ENCODE measurements around the gene TJAP1.

Gene TJAP1

DNA sequence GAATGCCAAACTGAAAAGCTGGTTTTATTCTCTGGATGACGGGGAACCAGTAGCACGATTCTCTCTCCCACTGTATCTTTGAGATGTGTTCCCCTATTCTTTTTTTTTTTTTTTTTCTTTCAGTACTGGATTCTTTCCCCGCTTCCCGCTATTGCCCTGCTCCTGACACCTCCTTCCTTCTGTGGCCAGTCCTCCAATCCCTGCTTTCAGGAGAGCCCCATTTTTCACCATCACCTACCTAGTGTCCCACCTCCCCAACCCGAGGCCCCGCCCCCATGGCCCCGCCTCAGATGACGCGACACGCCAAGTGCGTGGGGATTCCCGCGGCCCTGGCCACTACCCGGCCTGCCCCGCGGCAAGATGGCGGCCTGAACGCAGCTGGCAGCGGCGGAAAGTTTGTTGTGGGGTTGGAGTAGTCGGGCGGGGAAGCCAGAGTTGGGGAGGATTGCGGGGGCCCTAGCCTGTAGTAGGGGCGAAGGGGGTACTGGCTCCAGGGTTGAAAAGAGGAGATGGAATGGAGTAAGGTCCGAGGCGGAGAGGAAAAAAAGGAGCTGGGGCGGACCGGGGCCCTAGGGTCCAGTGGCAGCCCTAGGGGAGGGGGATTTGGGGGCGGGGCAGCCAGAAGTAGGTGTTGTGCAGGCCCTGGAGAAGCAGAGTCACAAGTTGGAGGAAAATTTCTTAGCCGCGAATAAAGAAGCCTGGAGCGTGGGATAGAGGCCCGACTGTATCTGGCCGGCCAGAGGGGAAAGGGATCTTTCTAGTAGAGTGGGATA, at the start of gene TJAP1:
TSS of gene TJAP1 (plus strand) at position 336 of the 773 bp plus-strand sequence. CDS start 21,432 bp downstream, outside the sequence.
- DNase-seq: peak; percentile 79 to 85

DNA sequence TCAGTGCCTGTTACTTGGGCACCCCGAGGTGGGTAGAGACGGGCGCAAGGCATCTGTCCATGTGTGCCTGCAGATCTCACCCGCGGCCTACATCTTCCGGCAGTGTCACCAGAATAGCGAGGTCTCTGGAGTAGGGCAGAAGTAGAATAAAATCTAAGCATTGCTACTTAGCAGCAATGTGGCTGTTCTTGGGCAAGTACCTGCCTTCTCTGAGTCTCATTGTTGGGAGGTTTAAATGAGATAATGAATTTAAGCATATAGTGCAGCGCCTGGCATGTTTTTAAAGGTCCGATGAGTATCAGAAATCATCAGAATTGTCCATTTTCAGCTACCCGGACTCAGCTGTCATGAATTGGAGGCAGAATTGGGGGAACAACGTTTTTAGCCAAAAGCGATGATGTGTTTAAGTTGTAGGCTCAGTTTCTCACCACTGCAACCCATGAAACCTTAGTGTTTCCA, 49.2 kb upstream of the TJAP1 start:
- DNase-seq: no peak

- DNase-seq: no peak
Observed at GRCh38 chr6:43428874-43429273, 48.5 kb upstream of the TJAP1 start.

DNA sequence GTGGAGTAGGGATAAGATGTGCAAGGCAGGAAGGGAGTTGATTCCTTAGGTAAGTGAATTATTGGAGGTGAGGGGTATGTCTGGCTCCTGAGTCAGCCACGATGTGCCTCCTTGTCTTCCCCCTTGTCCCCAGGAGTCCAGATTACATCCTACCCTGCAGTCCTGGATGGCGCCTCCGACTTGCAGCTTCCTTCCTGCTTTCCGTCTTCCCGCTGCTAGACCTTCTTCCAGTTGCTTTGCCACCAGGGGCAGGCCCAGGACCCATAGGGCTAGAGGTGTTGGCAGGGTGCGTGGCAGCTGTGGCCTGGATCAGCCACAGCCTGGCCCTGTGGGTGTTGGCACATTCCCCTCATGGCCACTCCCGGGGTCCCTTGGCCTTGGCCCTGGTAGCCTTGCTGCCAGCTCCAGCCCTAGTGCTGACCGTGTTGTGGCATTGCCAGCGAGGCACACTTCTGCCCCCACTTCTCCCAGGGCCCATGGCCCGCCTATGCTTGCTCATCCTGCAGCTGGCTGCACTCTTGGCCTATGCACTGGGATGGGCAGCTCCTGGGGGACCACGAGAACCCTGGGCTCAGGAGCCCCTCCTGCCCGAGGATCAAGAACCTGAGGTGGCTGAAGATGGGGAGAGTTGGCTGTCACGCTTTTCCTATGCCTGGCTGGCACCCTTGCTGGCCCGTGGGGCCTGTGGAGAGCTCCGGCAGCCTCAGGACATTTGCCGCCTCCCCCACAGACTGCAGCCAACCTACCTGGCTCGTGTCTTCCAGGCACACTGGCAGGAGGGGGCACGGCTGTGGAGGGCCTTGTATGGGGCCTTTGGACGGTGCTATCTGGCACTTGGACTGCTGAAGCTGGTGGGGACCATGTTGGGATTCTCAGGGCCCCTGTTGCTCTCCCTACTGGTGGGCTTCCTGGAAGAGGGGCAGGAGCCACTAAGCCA, 45.1 kb upstream of the TJAP1 start:
- no peak for DNase-seq

DNA sequence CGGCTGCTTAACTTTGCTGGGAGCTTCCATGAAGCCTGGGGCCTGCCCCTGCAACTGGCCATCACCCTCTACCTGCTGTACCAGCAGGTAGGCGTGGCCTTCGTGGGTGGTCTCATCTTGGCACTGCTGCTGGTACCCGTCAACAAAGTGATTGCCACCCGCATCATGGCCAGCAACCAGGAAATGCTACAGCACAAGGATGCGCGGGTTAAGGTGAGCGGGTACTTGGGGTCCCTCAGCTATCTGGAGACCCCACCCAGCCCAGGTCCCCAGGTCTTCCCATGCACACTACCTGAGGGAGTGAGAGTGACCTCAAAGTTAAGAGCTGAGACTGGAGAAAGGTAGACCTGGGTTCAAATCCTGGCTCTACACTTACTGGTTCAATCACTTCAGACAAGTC, 44.2 kb upstream of the TJAP1 start:
- no peak for DNase-seq

DNA sequence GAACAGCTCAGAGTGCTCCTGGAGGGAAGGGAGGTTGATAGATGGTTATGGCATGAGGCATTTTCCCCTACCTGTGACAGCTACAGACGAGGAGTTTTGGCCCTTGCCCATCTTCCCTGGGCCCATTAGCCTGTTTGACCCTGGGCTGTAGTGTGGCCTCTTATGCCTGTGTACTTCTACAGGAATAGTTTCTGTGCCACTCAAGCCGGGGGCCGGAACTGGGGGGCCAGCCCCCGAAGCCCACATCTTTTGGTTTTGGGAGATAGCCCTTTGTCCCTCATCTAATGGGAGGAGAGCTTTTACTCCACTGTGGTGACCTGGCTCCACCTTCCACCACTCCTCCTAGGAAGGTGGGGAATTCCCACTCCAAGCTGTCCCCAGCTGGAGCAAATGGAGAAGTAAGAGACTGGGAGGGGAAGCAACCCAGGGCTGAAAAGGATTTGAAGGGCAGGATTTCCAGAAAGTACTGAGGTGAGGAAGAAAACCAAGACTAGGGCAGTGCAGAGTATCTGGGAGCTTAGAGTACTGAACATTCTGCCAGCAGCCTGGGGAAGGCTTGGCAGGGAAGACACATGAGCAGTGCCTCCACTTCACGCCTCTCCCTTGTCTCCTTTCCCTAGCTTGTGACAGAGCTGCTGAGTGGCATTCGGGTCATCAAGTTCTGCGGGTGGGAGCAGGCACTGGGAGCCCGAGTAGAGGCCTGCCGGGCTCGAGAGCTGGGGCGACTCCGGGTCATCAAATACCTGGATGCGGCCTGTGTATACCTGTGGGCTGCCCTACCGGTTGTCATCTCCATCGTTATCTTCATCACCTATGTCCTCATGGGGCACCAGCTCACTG, 43.1 kb upstream of the TJAP1 start:
- no peak for DNase-seq

DNA sequence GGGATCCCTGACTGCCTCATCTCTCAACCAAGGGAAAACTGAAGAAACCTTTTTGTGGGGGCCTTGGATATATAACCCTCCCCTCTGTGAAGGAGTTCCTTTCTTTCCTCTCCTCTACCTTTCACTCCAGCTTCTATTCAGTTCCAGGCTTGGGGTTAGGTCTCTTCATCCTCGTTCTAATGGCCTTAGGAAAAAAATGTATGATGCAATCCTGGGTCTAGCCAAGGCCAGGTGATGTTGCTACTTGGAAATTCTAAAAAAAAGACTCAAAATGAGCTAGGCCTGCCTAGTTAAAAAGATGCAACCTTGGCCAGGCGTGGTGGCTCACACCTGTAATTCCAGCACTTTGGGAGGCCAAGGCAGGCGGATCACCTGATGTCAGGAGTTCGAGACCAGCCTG, 42.4 kb upstream of the TJAP1 start:
- no peak for DNase-seq

DNA sequence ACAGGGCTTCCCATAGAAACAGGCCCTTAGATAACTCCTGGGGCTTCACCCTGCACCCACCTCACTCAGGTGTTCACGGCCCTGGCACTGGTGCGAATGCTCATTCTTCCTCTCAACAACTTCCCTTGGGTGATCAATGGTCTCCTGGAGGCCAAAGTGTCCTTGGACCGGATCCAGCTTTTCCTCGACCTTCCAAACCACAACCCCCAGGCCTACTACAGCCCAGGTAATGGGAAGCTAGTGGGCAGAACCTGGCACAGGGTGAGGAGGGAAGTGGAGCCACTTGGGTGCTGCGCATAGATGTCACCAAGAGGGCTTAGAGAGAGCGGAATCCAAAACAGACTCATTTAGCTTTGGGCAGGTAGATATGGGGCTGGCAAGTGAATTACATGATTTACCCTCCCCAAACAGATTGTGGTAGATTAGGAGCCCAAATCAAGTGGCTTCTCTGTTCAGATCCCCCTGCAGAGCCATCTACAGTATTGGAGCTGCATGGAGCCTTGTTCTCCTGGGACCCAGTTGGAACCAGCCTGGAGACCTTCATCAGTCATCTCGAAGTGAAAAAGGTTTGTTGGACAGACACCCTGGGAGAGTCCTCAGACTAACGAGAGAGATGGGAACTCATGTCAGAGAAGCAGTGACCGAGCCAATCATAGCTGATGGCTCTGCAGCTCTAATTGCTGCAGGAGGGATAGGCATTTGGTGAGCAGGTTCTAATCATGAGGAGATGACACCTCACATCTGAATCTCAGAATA, 41.5 kb upstream of the TJAP1 start:
- DNase-seq: no peak

DNA sequence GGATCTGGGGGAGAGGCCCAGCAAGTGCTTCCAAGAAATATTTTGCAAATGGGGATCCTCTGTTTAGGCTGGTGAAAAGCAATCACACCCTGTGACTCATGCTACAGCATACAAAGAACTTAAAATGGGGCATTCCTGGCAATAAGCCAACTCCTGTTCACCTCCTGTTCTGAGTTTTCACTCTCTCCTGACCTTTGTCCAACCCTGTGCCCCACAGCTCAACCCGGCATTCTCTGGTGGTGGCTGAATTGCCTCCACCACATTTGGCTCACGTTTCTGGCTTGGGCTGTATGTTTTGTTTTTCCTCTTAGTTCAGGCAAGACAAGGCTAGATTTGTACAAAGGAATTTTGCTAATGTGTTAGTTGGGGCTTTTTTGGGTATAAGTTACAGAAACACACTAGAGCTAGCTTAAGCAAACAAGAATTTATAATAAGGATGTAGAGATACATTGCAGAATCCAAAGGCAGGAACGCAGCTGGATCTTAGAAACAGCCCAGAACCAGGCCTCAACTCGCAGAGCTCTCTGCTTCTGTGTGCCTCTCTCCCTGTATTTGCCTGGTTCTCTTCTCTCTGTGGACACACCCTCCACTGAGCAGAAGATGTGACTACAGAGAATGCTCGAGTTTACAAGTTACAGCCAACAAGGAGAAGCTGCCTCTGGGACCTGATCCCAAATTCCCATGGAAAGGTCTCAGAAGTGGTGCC, 40.6 kb upstream of the TJAP1 start:
- DNase-seq: no peak

DNA sequence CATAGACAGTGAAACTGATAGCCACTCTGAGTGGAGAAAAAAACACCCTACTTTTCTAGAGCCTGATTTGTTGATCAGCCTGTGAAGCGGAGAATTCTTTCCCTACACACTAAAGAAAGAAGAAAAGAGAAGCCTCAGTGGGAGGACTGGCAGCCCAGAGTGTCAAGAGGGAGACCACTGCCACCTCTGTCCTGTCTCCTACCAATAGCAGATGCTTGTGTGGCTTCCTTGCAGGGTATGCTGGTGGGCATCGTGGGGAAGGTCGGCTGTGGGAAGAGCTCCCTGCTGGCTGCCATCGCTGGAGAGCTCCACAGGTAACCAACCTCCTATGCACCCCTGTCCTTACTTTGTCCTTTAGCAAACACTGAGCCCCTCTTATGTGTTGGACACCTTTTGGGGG, 39.7 kb upstream of the TJAP1 start:
- DNase-seq: no peak

DNA sequence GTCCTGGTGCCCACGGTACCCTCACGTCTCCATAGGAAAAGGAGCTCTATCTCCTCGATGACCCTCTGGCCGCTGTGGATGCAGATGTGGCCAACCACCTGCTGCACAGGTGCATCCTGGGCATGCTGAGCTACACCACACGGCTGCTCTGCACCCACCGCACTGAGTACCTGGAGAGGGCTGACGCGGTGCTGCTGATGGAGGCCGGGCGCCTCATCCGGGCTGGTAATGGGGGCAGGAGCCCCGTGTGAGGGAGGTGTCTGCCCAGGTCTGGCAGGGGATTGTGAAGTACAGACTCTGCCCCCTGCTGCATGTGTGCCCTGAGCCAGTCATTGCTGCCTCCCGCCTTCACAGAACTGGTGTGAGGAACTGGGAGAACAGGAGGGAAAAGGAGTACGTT, 34.4 kb upstream of the TJAP1 start:
- no peak for DNase-seq

DNA sequence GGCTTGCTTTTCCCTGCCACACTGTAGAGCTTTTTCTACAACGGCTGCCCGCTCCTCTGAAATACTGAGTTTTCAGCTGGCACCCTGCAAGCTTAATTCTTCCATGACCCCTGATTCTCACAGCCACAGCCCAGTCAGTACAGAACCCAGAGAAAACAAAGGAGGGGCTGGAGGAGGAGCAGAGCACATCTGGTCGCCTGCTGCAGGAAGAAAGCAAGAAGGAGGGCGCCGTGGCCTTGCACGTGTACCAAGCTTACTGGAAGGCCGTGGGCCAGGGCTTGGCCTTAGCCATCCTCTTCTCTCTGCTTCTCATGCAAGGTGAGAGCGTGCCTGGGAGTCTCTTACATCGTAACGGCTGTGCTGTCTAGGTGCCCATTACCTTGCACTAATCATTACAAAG, 33.3 kb upstream of the TJAP1 start:
- no peak for DNase-seq

GRCh38 chr6:43444582-43444981, 32.8 kb upstream of the TJAP1 start:
- DNase-seq: no peak

GRCh38 chr6:43445576-43445975, 31.8 kb upstream of the TJAP1 start:
- no peak for DNase-seq

DNA sequence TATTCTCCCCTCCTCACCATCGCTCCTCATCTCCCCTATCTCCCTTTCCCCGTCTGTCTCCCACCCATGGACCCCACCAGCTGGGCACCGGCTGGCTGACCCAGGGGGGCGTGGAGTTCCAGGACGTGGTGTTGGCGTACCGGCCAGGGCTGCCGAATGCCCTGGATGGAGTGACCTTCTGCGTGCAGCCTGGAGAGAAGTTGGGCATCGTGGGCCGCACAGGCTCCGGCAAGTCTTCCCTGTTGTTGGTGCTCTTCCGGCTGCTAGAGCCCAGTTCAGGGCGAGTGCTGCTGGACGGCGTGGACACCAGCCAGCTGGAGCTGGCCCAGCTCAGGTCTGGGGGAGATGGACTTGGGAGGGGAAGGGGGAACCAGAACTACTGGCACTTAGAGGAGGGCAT, 29.8 kb upstream of the TJAP1 start:
- no peak for DNase-seq

DNA sequence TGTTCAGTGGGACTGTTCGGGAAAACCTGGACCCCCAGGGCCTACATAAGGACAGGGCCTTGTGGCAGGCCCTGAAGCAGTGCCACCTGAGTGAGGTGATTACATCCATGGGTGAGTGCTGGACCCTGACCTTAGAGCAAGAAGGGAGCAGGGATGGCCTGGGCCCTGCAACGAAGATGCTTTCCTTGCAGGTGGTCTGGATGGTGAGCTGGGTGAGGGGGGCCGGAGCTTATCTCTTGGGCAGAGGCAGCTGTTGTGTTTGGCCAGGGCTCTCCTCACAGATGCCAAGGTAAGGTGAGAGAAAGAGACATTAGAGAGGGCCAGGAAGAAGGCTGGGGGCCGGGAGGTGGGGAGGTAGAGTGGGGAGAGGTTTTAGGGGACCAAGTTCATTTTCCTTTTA, 28.5 kb upstream of the TJAP1 start:
- DNase-seq: no peak

GRCh38 chr6:43450699-43451131, 26.7 kb upstream of the TJAP1 start:
- no peak for DNase-seq

DNA sequence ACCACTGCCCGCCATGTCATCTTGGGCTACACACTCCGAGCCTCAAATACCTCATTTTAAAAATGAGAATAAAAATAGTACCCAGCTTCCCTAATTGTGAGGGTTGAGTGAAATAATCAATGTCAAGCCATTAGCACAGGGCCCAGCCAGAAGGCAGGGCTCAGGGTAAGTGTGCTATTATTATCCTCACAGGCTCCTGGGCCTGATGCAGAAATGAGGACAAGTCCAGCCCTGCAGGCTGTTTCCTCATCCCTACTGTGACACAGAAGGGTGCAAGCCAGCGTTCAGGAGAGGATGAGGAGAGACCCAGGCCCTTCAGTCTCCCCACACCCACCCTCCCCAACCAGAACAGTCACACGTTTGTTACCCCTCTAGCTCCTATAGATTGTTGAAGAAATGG, 26.0 kb upstream of the TJAP1 start:
- no peak for DNase-seq

DNA sequence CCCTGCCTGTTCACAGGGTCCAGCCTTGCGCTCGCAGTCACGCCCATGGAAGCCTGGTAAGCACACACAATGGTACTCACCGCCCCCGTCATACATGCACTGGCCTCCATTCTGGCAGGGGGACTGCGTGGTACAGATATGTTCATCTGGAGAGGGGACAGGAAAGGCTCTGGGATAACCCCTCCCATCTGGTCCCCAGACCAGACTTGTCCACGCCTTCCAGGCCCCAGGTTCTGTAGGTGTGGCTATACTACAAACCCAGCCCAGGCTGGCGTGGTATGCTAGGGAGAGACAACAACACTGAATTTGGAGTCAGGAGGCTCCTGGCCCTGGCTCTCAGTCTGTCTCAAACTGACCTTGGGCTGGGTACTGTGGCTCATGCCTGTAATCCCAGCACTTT, 25.4 kb upstream of the TJAP1 start:
- DNase-seq: no peak

DNA sequence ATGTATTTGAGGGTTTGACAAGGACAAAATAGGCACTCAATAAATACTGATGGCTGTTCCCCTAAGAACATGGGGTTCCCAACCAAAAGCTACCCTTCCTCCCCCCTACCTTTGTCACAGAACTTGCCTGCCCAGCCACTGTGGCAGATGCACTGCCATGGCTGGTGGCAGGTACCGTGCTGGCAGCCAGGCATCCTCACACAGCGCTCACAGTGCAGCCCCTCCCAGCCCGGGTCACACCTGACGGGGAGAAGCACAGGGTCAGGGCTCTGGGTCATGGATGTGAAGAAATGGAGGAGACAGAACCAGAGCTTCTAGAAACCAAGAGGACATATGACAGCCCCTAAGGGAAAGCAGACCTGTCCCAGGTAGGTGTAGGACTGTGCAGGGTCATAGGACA, 24.5 kb upstream of the TJAP1 start:
- DNase-seq: no peak

- no peak for DNase-seq
Observed at GRCh38 chr6:43453831-43454230, 23.5 kb upstream of the TJAP1 start.

DNA sequence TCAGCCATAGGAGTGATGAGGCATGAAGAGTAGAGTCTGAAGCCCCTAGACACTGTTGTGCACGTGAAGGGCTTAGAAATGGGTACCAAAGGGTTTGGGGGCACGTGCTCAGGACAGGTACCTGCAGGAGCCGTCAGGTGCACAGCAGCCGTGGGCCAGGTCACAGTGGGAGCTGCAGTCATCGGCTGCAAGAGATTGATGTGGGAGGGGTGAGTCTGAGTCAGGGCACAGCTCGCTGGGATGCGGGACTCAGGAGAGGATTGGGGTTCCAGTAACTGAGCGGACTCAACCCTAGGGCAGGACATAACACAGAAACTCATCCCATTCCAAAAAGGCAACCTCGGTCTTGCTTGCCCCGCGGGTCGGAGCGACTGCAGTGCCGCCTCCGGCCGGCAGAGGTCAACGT, 23.1 kb upstream of the TJAP1 start:
- peak in 1 of 2 experiments; percentile 65 for DNase-seq
